T47D (cell line): Measurements from ENCODE around the gene SCAMP1.

Experiments used
- DNase-seq, 2 experiments: peaks; one replicate each; pipeline versions ENCODE4 v3.0.0 to v3.0.0-alpha.2; 2011 to 2012; ENCODE audit warnings: low read depth in 1 of 2, low spot score in 1 of 2
- JUND ChIP-seq: IDR thresholded peaks from 2 replicates; pipeline ENCODE4 v1.6.1; 2012; ENCODE audit warnings: low read depth
- in situ Hi-C: cut with HindIII; loops from 2 replicates; pipeline ENCODE4 v1.10.0; 2016; ENCODE audit warnings: low sequenced_read_pairs, low pct_unique_long_range_greater_than_20kb

The SCAMP1 gene, protein sequence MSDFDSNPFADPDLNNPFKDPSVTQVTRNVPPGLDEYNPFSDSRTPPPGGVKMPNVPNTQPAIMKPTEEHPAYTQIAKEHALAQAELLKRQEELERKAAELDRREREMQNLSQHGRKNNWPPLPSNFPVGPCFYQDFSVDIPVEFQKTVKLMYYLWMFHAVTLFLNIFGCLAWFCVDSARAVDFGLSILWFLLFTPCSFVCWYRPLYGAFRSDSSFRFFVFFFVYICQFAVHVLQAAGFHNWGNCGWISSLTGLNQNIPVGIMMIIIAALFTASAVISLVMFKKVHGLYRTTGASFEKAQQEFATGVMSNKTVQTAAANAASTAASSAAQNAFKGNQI

GRCh38 chr5:78359831-78360673 lies at the start of gene SCAMP1:
Gene SCAMP1 (plus strand): TSS chr5:78360617. CDS start chr5:78360672, 55 bp downstream.
- in situ Hi-C loops, result no loop called here
- TF ChIP-seq JUND, result no peak

GRCh38 chr5:78317515-78317914 lies 42.9 kb upstream of the SCAMP1 start:
- no peak for TF ChIP-seq JUND
- no peak for DNase-seq
- in situ Hi-C loops, result no loop called here

More at GRCh38 chr5:78359831-78360673, at the start of gene SCAMP1:
- peak; percentile 93 to 95 for DNase-seq

GRCh38 chr5:78318337-78318736 lies 42.1 kb upstream of the SCAMP1 start:
- in situ Hi-C loops, result no loop called here
- no peak for DNase-seq
- TF ChIP-seq JUND, result no peak

- TF ChIP-seq JUND, result no peak
- DNase-seq, result peak; percentile 3 to 48
- in situ Hi-C loops, result no loop called here
Observed at GRCh38 chr5:78320401-78320800, 40.0 kb upstream of the SCAMP1 start.

DNA sequence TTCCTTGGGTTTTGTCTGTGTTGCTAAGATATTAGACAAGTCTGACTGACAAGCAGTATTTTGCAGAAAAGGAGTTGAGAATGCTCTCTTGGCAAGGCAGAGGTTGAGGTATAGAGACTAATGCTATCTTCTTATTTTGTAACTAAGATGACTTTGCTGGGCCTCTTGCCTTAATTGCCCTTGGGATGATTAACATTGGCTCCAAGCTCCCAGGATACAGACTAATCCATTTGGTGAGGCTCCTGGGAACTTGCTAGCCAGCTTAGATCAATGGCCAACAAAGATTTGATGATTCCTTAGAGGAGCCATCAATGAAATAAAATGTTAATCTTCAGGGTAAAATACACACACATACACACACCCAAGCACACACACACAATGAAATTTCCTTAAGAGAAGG lies 37.2 kb upstream of the SCAMP1 start:
- DNase-seq, result no peak
- in situ Hi-C loops, result no loop called here
- TF ChIP-seq JUND, result no peak

DNA sequence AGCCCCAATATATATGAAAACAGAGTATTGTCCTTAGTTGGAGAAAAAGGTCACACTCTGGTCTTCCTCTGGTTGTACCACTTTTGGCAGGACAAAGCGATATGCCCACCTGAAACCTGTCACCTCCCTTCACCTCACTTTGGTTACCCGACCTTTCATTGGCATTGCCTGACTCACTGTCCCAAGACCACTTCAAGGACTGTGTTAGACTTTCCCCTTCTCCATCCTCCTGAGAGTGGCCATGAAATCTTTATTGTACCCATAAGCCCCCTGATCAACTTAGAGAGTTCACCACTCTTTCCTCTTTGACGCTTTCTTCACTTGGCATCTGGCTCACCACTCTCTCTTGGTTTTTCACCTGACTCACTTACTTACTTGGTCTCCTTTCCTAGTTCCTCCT lies 33.5 kb upstream of the SCAMP1 start:
- in situ Hi-C loops, result no loop called here
- DNase-seq, result no peak
- no peak for TF ChIP-seq JUND

DNA sequence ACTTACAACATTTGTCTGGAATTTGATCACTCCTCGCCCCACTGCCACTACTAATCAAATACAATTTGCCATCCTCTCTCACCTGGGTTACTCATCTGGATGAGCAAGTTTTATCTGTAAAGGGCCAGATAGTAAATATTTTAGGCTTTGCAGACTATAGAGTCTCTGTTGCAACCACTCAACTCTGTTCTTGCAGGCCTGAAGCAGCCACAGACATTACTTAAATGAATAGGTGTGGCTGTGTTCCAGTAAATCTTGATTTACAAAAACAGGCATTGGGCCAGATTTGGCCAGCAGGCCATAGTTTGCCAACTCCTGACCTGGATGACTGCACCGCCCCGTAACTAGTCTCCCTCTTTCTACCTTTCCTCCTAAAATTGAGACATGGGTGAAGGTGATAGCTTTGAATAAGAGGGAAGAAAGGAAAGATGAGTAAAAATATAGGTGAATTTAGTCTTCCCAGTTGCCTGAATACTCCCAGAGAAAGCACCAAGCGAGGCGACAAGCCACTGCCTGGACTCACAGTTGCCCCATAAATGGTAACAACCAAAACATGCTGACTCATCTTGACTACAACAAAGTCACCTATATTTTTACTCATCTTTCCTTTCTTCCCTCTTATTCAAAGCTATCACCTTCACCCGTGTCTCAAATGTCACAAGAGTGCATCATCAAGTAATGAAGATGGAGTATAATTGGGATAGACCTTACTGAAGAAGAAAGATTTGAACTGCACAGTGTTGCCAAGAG lies 32.5 kb upstream of the SCAMP1 start:
- DNase-seq, result no peak
- TF ChIP-seq JUND, result no peak
- in situ Hi-C loops, result no loop called here

DNA sequence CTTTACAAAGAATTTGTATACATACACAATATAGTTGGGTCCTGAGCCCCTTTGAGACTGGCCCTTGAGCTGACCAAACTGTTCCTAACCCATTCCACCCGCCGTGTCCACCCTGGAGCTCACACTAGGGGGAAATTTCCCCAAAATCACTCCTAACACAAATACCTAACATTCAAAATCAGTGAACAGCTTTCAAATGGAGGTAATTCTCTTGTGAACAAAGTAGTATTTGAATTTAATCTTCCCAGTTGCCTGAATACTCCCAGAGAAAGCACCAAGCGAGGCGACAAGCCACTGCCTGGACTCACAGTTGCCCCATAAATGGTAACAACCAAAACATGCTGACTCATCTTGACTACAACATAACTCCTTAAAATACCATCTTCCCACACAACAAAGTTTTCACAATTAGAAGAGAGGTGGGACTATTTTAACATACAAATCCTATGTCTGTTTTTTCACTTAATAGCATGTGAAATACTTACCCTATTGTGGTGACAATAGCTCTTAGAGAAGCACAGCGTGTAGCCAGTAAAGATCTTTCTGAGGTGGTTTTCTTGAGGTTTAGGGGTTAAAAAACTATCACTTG lies 31.7 kb upstream of the SCAMP1 start:
- no peak for DNase-seq
- in situ Hi-C loops, result no loop called here
- no peak for TF ChIP-seq JUND

GRCh38 chr5:78331523-78332080 lies 28.8 kb upstream of the SCAMP1 start:
- no peak for DNase-seq
- in situ Hi-C loops, result no loop called here

DNA sequence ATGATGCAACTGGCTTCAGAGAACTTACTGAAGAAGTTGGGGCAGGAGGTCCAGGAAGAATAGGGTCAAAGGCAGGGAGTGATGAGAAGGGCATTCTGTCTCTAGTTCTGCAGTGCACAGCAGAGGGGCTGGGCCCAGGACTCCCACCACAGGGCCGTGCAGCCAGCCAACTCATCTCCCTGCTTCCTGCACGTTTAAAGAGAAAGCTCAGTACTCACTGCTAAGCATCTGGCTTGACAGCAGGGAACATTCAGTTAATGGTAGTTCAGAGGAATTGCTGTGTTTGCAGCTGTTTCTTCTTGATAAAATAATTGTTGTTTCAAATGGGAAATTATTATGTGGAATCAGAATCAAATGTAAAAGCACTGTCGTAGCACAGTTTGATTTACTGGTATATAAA lies 25.6 kb upstream of the SCAMP1 start:
- in situ Hi-C loops, result no loop called here
- no peak for TF ChIP-seq JUND
- no peak for DNase-seq

More at GRCh38 chr5:78331523-78332080, 28.8 kb upstream of the SCAMP1 start:
- no peak for TF ChIP-seq JUND

- DNase-seq, result peak in 1 of 2 experiments; percentile 10
- no peak for TF ChIP-seq JUND
Observed at GRCh38 chr5:78335976-78336375, 24.4 kb upstream of the SCAMP1 start.

GRCh38 chr5:78336698-78337097 lies 23.7 kb upstream of the SCAMP1 start:
- no peak for TF ChIP-seq JUND
- no peak for DNase-seq
- in situ Hi-C loops, result no loop called here

More at GRCh38 chr5:78335976-78336375, 24.4 kb upstream of the SCAMP1 start:
- in situ Hi-C loops, result no loop called here
